ENCODE results near the gene FBXO39.
"Not testable (repeated sequence)": the region's sequence is repeated elsewhere in the genome, so short reads cannot be mapped to it uniquely, and the experiment has no call there.

The FBXO39 gene

GRCh38 chr17:6799738-6800137 is 23.7 kb downstream of the FBXO39 start:
- DNase-seq (ENCODE audit: low read depth) = no peak
- no peak for TF ChIP-seq CTCF (conservative IDR thresholded peaks at IDR 0.05; ENCODE audit: low read depth, low read length)
- no peak overlapping the region for H3K4me3 ChIP-seq (ENCODE audit: low read depth, low read length)

GRCh38 chr17:6800422-6801027 is 24.5 kb downstream of the FBXO39 start:
- DNase-seq (ENCODE audit: low read depth) = no peak
- H3K4me3 ChIP-seq (ENCODE audit: low read depth, low read length) = no peak overlapping the region
- no peak for TF ChIP-seq CTCF (conservative IDR thresholded peaks at IDR 0.05; ENCODE audit: low read depth, low read length)

- H3K4me3 ChIP-seq (ENCODE audit: low read depth, low read length) = no peak overlapping the region
- DNase-seq (ENCODE audit: low read depth) = no peak
- no peak for TF ChIP-seq CTCF (conservative IDR thresholded peaks at IDR 0.05; ENCODE audit: low read depth, low read length)
These were observed 35.5 kb downstream of the FBXO39 start for GRCh38 chr17:6811510-6811909.

- DNase-seq (ENCODE audit: low read depth) = no peak
- H3K4me3 ChIP-seq (ENCODE audit: low read depth, low read length) = no peak overlapping the region
- no peak for TF ChIP-seq CTCF (conservative IDR thresholded peaks at IDR 0.05; ENCODE audit: low read depth, low read length)
These were observed 36.3 kb downstream of the FBXO39 start for GRCh38 chr17:6812295-6812694.

GRCh38 chr17:6815775-6816174 is 39.8 kb downstream of the FBXO39 start:
- TF ChIP-seq CTCF (conservative IDR thresholded peaks at IDR 0.05; ENCODE audit: low read depth, low read length) = no peak
- no peak for DNase-seq (ENCODE audit: low read depth)
- no peak overlapping the region for H3K4me3 ChIP-seq (ENCODE audit: low read depth, low read length)

GRCh38 chr17:6816368-6816767 is 40.4 kb downstream of the FBXO39 start:
- not testable (repeated sequence) for DNase-seq (ENCODE audit: low read depth)

GRCh38 chr17:6818938-6819337 is 42.9 kb downstream of the FBXO39 start:
- no peak for TF ChIP-seq CTCF (conservative IDR thresholded peaks at IDR 0.05; ENCODE audit: low read depth, low read length)
- no peak for DNase-seq (ENCODE audit: low read depth)
- H3K4me3 ChIP-seq (ENCODE audit: low read depth, low read length) = no peak overlapping the region

More at GRCh38 chr17:6816368-6816767, 40.4 kb downstream of the FBXO39 start:
- H3K4me3 ChIP-seq (ENCODE audit: low read depth, low read length) = not testable (repeated sequence)

Measured in choroid plexus epithelial cell (primary cell).